ENCODE results near the gene BHMT. TPM values are rescaled to one million over a fixed set of nuclear protein-coding genes. Genes with fewer than 3 reads are reported as not detected.
"Not testable (repeated sequence)": the region's sequence is repeated elsewhere in the genome, so short reads cannot be mapped to it uniquely, and the experiment has no call there.

Gene BHMT
- total and polyA plus RNA-seq, 2 donors (not counting 1 experiment from before 2014, with no cell fraction given), result 0.17 TPM; not detected in 1

GRCh38 chr5:79151942-79152671 is 40.5 kb downstream of the BHMT start:
- H3K27me3 ChIP-seq (ENCODE audit: control insufficient read depth, insufficient read depth, low read length), result no peaks in the 10 kb centered on the region
- no peak overlapping the region for H3K4me2 ChIP-seq (ENCODE audit: extremely low read depth, insufficient read depth, low read length)
- TF ChIP-seq CTCF (conservative IDR thresholded peaks at IDR 0.05 in 1 of 2, IDR thresholded peaks at IDR 0.05 in 1 of 2; ENCODE audit: low read depth in 1 of 2, low read length in 2 of 2), result no peak
- no peak for TF ChIP-seq EZH2 (IDR thresholded peaks at IDR 0.05; ENCODE audit: low read length, missing control alignments)
- no peak overlapping the region for H3K4me3 ChIP-seq (replicated peaks in 1 of 4; ENCODE audit: control extremely low read depth in 1 of 4, insufficient read depth in 1 of 4, low read depth in 3 of 4, low read length in 4 of 4)
- H3K9ac ChIP-seq (ENCODE audit: insufficient read depth, low read length), result no peak overlapping the region
- DNase-seq (ENCODE audit: low read depth in 2 of 2), result peak in 1 of 2 donors; percentile 33
- H3K36me3 ChIP-seq (ENCODE audit: control insufficient read depth, insufficient read depth, low read length), result no peaks in the 10 kb centered on the region
- H3K79me2 ChIP-seq (ENCODE audit: control insufficient read depth, insufficient read depth, low read length), result no peaks in the 10 kb centered on the region
- no peak overlapping the region for H2AFZ ChIP-seq (ENCODE audit: low read length)
- H3K4me1 ChIP-seq (ENCODE audit: control insufficient read depth, extremely low read depth, insufficient read depth, low read length), result no peaks in the 10 kb centered on the region
- H3K27ac ChIP-seq (ENCODE audit: insufficient read depth, low read length), result no peak overlapping the region
- H3K9me3 ChIP-seq (ENCODE audit: control insufficient read depth, insufficient read depth, low read depth, low read length), result no peaks in the 10 kb centered on the region
- no peaks in the 10 kb centered on the region for H4K20me1 ChIP-seq (ENCODE audit: control insufficient read depth, extremely low read depth, insufficient read depth, low read length)

- no peak for TF ChIP-seq CTCF (conservative IDR thresholded peaks at IDR 0.05 in 1 of 2, IDR thresholded peaks at IDR 0.05 in 1 of 2; ENCODE audit: low read depth in 1 of 2, low read length in 2 of 2)
- TF ChIP-seq EZH2 (IDR thresholded peaks at IDR 0.05; ENCODE audit: low read length, missing control alignments), result no peak
- no peak for DNase-seq (ENCODE audit: low read depth in 2 of 2)
- Histone ChIP-seq H3K27ac (ENCODE audit: insufficient read depth, low read length) (no peak overlapping the region), H3K27me3 (ENCODE audit: control insufficient read depth, insufficient read depth, low read length) (no peaks in the 10 kb centered on the region), H3K9me3 (ENCODE audit: control insufficient read depth, insufficient read depth, low read depth, low read length) (no peaks in the 10 kb centered on the region), H3K36me3 (ENCODE audit: control insufficient read depth, insufficient read depth, low read length) (no peaks in the 10 kb centered on the region), H4K20me1 (ENCODE audit: control insufficient read depth, extremely low read depth, insufficient read depth, low read length) (no peaks in the 10 kb centered on the region), H3K79me2 (ENCODE audit: control insufficient read depth, insufficient read depth, low read length) (no peaks in the 10 kb centered on the region), H3K4me1 (ENCODE audit: control insufficient read depth, extremely low read depth, insufficient read depth, low read length) (no peaks in the 10 kb centered on the region), H3K9ac (ENCODE audit: insufficient read depth, low read length) (no peak overlapping the region), H2AFZ (ENCODE audit: low read length) (no peak overlapping the region), H3K4me2 (ENCODE audit: extremely low read depth, insufficient read depth, low read length) (no peak overlapping the region), H3K4me3 (replicated peaks in 1 of 4; ENCODE audit: control extremely low read depth in 1 of 4, insufficient read depth in 1 of 4, low read depth in 3 of 4, low read length in 4 of 4) (no peak overlapping the region)
These were observed 45.7 kb downstream of the BHMT start for GRCh38 chr5:79157305-79157704.

- not testable (repeated sequence) for DNase-seq (ENCODE audit: low read depth in 2 of 2); H3K9me3 ChIP-seq (ENCODE audit: control insufficient read depth, insufficient read depth, low read depth, low read length); H3K4me2 ChIP-seq (ENCODE audit: extremely low read depth, insufficient read depth, low read length); H3K9ac ChIP-seq (ENCODE audit: insufficient read depth, low read length); H3K27ac ChIP-seq (ENCODE audit: insufficient read depth, low read length); H2AFZ ChIP-seq (ENCODE audit: low read length); H3K4me1 ChIP-seq (ENCODE audit: control insufficient read depth, extremely low read depth, insufficient read depth, low read length); H4K20me1 ChIP-seq (ENCODE audit: control insufficient read depth, extremely low read depth, insufficient read depth, low read length); H3K79me2 ChIP-seq (ENCODE audit: control insufficient read depth, insufficient read depth, low read length); H3K36me3 ChIP-seq (ENCODE audit: control insufficient read depth, insufficient read depth, low read length); H3K27me3 ChIP-seq (ENCODE audit: control insufficient read depth, insufficient read depth, low read length); H3K4me3 ChIP-seq (replicated peaks in 1 of 4; ENCODE audit: control extremely low read depth in 1 of 4, insufficient read depth in 1 of 4, low read depth in 3 of 4, low read length in 4 of 4)
These were observed 50.0 kb downstream of the BHMT start for GRCh38 chr5:79161647-79162046.

Measured in fibroblast of lung (primary cell).